Measurements from ENCODE around the gene IRF8. TPM values are rescaled to one million over a fixed set of nuclear protein-coding genes. Genes with fewer than 3 reads are reported as not detected.

Gene IRF8
- total and polyA plus RNA-seq, 10 donors: 103 to 329 (median 252) TPM

DNA sequence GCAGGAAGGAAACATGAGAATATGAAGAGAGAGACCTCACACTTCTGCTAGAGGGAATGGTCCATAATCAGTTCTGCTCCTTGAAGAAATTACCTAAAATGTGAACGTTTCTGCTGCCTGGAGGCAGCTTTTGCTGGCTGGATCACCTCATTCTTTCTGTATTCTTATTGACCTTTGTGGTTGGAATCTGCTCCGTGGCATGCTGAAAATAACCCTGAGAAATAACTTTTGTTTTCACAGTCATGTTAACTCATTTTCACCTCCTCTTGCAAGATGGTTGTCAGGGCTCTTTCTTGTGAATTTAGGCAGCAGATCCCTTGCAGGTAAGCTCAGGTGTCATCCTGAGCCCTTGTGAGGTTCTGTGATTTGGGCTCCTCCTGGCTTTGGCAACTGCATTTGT lies 70.2 kb downstream of the IRF8 start:
- TF ChIP-seq POLR2A (IDR thresholded peaks at IDR 0.05) (no peak), POLR2AphosphoS5 (IDR thresholded peaks at IDR 0.05) (no peak)
- TF ChIP-seq, protein P1, sequence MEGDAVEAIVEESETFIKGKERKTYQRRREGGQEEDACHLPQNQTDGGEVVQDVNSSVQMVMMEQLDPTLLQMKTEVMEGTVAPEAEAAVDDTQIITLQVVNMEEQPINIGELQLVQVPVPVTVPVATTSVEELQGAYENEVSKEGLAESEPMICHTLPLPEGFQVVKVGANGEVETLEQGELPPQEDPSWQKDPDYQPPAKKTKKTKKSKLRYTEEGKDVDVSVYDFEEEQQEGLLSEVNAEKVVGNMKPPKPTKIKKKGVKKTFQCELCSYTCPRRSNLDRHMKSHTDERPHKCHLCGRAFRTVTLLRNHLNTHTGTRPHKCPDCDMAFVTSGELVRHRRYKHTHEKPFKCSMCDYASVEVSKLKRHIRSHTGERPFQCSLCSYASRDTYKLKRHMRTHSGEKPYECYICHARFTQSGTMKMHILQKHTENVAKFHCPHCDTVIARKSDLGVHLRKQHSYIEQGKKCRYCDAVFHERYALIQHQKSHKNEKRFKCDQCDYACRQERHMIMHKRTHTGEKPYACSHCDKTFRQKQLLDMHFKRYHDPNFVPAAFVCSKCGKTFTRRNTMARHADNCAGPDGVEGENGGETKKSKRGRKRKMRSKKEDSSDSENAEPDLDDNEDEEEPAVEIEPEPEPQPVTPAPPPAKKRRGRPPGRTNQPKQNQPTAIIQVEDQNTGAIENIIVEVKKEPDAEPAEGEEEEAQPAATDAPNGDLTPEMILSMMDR (IDR thresholded peaks at IDR 0.05 in 8 of 11, conservative IDR thresholded peaks at IDR 0.05 in 3 of 11): no peak
- H3K27me3 ChIP-seq (replicated peaks in 1 of 7): no peaks in the 10 kb centered on the region
- peaks cover 9 to 47% (median 34%) of the 10 kb centered on the region in 6 donors for H3K4me1 ChIP-seq
- no peak overlapping the region for H3K4me3 ChIP-seq
- no peak overlapping the region for H3K27ac ChIP-seq
- DNase-seq: no peak
- intact Hi-C loops (cut with DNase I; ENCODE audit: low total_unique reads): no loop called here
- H3K36me3 ChIP-seq: no peaks in the 10 kb centered on the region
- 6 to 21% (median 16%) methylated on average over 2 of the region's 2 CpGs for WGBS, 5 donors
- no peaks in the 10 kb centered on the region for H3K9me3 ChIP-seq

DNA sequence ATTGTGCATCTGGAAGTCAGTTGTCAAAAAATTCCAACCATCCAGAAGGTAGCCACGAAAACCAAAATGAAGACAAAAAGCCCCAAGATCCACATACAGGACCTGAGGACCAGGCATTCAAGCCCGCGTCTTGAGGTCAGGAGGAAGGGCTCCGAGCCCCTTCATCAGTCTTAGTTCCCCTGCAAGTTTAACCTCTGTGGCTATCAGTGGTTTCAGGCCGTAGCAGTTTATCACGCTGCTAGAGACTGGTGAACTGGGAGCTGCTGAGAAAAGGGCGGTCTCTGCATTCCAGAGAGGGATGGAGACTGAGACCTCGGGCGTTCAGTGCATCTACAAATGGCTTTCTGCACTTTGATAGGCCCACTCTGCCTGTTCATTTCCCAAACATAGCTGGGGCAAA lies 70.6 kb downstream of the IRF8 start:
- Histone ChIP-seq H3K36me3 (no peaks in the 10 kb centered on the region), H3K9me3 (no peaks in the 10 kb centered on the region), H3K4me3 (no peak overlapping the region), H3K27me3 (replicated peaks in 1 of 7) (no peaks in the 10 kb centered on the region), H3K4me1 (peaks cover 9 to 44% (median 30%) of the 10 kb centered on the region in 6 donors), H3K27ac (no peak overlapping the region)
- whole genome bisulfite sequencing, 5 donors: 48 to 65% (median 55%) methylated on average over 9 of the region's 9 CpGs
- TF ChIP-seq, protein P1 (IDR thresholded peaks at IDR 0.05 in 8 of 11, conservative IDR thresholded peaks at IDR 0.05 in 3 of 11): no peak
- no peak for DNase-seq
- intact Hi-C loops (cut with DNase I; ENCODE audit: low total_unique reads): no loop called here

DNA sequence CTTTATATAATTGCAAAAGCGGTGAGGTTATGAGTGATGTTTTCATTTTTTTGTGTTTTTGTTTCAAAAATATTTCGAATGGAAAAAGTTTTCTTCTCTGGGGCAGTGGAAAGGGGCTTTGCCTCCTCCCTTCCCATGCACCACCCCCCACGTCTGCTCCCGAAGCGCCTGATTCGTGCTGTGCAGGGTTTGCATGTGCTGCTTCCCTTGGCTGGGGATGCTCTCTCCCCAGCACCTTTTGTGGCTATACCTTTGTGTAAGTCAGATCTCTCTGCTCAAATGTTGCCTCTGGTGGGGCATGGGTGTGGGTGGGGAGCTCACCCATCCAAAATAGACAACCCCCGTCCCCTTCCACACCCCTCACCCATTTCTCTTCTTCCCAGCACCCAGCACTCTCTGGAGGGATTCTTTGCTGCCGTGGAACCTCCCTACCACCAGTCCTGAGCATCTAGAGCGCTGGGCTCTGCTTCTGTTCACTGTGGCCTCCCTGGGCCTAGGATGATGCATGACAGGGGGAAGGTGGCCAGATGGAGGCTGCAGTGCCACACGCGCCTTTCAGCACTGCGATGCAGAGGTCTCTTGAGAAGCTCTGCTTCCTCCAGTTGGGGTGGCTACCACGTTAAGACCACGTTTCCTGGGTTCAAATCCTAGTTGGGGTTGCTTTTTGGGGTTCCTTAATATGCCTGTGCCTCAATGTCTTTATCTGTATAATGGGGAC lies 71.2 kb downstream of the IRF8 start:
- H3K9me3 ChIP-seq: no peaks in the 10 kb centered on the region
- no peak for TF ChIP-seq POLR2AphosphoS5 (IDR thresholded peaks at IDR 0.05)
- H3K4me1 ChIP-seq: peaks cover 6 to 44% (median 24%) of the 10 kb centered on the region in 6 donors
- intact Hi-C loops (cut with DNase I; ENCODE audit: low total_unique reads): no loop called here
- DNase-seq: no peak
- H3K27ac ChIP-seq: no peak overlapping the region
- WGBS, 5 donors: 75 to 89% (median 81%) methylated on average over 14 of the region's 14 CpGs
- H3K27me3 ChIP-seq (replicated peaks in 1 of 7): no peaks in the 10 kb centered on the region
- H3K4me3 ChIP-seq: no peak overlapping the region
- H3K36me3 ChIP-seq: no peaks in the 10 kb centered on the region

DNA sequence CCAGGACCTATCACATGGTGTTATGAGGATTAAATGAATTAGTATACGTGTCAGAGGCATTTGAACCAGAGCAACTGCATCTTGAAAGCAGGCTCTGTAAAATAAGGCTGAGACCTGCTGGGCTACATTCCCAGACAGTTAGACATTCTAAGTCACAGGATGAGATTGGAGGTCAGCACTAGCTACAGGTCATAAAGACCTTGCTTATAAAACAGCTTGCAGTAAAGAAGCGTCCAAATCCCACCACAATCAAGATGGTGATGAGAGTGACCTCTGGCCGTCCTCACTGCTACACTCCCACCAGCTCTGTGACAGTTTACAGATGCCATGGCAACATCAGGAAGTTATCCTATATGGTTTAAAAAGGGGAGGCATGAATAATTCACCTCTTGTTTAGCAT lies 71.8 kb downstream of the IRF8 start:
- Histone ChIP-seq H3K9me3 (no peaks in the 10 kb centered on the region), H3K27me3 (replicated peaks in 1 of 7) (no peaks in the 10 kb centered on the region), H3K27ac (no peak overlapping the region), H3K4me1 (peaks cover 4 to 42% (median 20%) of the 10 kb centered on the region in 6 donors), H3K4me3 (no peak overlapping the region), H3K36me3 (no peaks in the 10 kb centered on the region)
- TF ChIP-seq, protein P1 (IDR thresholded peaks at IDR 0.05 in 8 of 11, conservative IDR thresholded peaks at IDR 0.05 in 3 of 11): no peak
- TF ChIP-seq POLR2AphosphoS5 (IDR thresholded peaks at IDR 0.05) (no peak), POLR2A (IDR thresholded peaks at IDR 0.05) (no peak)
- intact Hi-C loops (cut with DNase I; ENCODE audit: low total_unique reads): no loop called here
- 63 to 90% (median 86%) methylated on average over 3 of the region's 3 CpGs for WGBS, 5 donors
- DNase-seq: no peak

Small RNAs within 50 kb of the gene (microRNA-seq; reads per million reads assigned to microRNA genes)
- 2.8 to 7.4 (median 4.7) reads per million in 3 donors for gene MIR6774

Small RNAs within 50 kb of the gene (small RNA-seq; reads per million reads assigned to genes)
- 0 to 0.62 (median 0.13) reads per million in 4 donors for gene MIR6774

Other genes starting within 250 kb of the IRF8 start
- 1 to 10 TPM; 1.0 to 7.0 (median 2.3) TPM for gene GINS2, start 210.2 kb upstream of the IRF8 start, total RNA-seq
- gene GINS2, start 210.2 kb upstream of the IRF8 start, polyA plus RNA-seq: 1 to 10 TPM; 1.3 to 5.4 (median 2.3) TPM
- gene C16orf74, start 148.1 kb upstream of the IRF8 start, total RNA-seq: 10 to 100 TPM; 12.1 to 31.1 (median 14.9) TPM
- 100 to 1,000 TPM in 1 of 3 donors, 10 to 100 TPM in 2; 38.0 to 107 (median 73.4) TPM for gene C16orf74, start 148.1 kb upstream of the IRF8 start, polyA plus RNA-seq
- 10 to 100 TPM; 22.6 to 43.0 (median 31.1) TPM for gene EMC8, start 99.6 kb upstream of the IRF8 start, total RNA-seq
- 10 to 100 TPM; 10.1 to 14.9 (median 10.6) TPM for gene EMC8, start 99.6 kb upstream of the IRF8 start, polyA plus RNA-seq
- 100 to 1,000 TPM; 348 to 464 (median 412) TPM for gene COX4I1, start 99.5 kb upstream of the IRF8 start, total RNA-seq
- 1,000 to 10,000 TPM in 2 of 3 donors, 100 to 1,000 TPM in 1; 904 to 1,132 (median 1,034) TPM for gene COX4I1, start 99.5 kb upstream of the IRF8 start, polyA plus RNA-seq